Measurements from ENCODE around the gene ACSL6.

The ACSL6 gene

GRCh38 chr5:131977212-131977604 is 34.2 kb downstream of the ACSL6 start:
- peak; percentile 36 for DNase-seq

- no peak for DNase-seq
Measured at GRCh38 chr5:131976414-131977211, 34.8 kb downstream of the ACSL6 start.

- DNase-seq = no peak
Measured at GRCh38 chr5:131974956-131975726, 36.3 kb downstream of the ACSL6 start.

- no peak for DNase-seq
Measured at GRCh38 chr5:131974622-131974955, 36.9 kb downstream of the ACSL6 start.

GRCh38 chr5:131974016-131974415 is 37.4 kb downstream of the ACSL6 start:
- no peak for DNase-seq

- DNase-seq = no peak
Measured at GRCh38 chr5:131973089-131973712, 38.3 kb downstream of the ACSL6 start.

GRCh38 chr5:131968396-131968954 is 43.0 kb downstream of the ACSL6 start:
- no peak for DNase-seq

GRCh38 chr5:131966551-131966950 is 44.9 kb downstream of the ACSL6 start:
- no peak for DNase-seq

- no peak for DNase-seq
Measured at GRCh38 chr5:131965826-131966415, 45.5 kb downstream of the ACSL6 start.

GRCh38 chr5:131959906-131960305 is 51.6 kb downstream of the ACSL6 start:
- DNase-seq = no peak

- DNase-seq = no peak
Measured at GRCh38 chr5:131959136-131959535, 52.3 kb downstream of the ACSL6 start.

- DNase-seq = no peak
Measured at GRCh38 chr5:131957721-131958441, 53.6 kb downstream of the ACSL6 start.

GRCh38 chr5:131953969-131954368 is 57.5 kb downstream of the ACSL6 start:
- no peak for DNase-seq

GRCh38 chr5:131952301-131952857 is 59.1 kb downstream of the ACSL6 start:
- DNase-seq = no peak

GRCh38 chr5:131950706-131951105 is 60.8 kb downstream of the ACSL6 start:
- no peak for DNase-seq

GRCh38 chr5:131947445-131947844 is 64.0 kb downstream of the ACSL6 start:
- no peak for DNase-seq

GRCh38 chr5:131945551-131946168 is 65.8 kb downstream of the ACSL6 start, which contains the start of gene MEIKIN:
MEIKIN (minus strand) TSS chr5:131945663; CDS start chr5:131945505, 158 bp downstream.
- DNase-seq = no peak

GRCh38 chr5:131944702-131945550 is 66.5 kb downstream of the ACSL6 start:
- DNase-seq = no peak

- DNase-seq = no peak
Measured at GRCh38 chr5:131943916-131944315, 67.5 kb downstream of the ACSL6 start.

GRCh38 chr5:131942016-131942415 is 69.4 kb downstream of the ACSL6 start:
- DNase-seq = no peak
